Left ventricle myocardium inferior (tissue), 1 donor: ENCODE measurements around the gene LDLRAD4. TPM values are rescaled to one million over a fixed set of nuclear protein-coding genes. Genes with fewer than 3 reads are reported as not detected.

Experiments
- DNase-seq: peaks from one replicate; pipeline ENCODE4 v3.0.0-alpha.2; 2020
- H3K27ac ChIP-seq: fragments of 200-600 bp; replicated peaks from 2 replicates; pipeline ENCODE4 v1.8.0; 2021
- H3K27me3 ChIP-seq: fragments of 200-600 bp; 2 replicates; pipeline ENCODE4 v1.8.0; 2021; ENCODE audit warnings: low read depth
- H3K36me3 ChIP-seq: fragments of 200-600 bp; 2 replicates; pipeline ENCODE4 v1.8.0; 2021
- H3K4me1 ChIP-seq: fragments of 200-600 bp; 2 replicates; pipeline ENCODE4 v1.8.0; 2021
- H3K4me3 ChIP-seq: fragments of 200-600 bp; 2 replicates; pipeline ENCODE4 v1.8.0; 2021; ENCODE audit warnings: mild to moderate bottlenecking, moderate library complexity
- H3K9me3 ChIP-seq: fragments of 200-600 bp; replicated peaks from 2 replicates; pipeline ENCODE4 v1.8.0; 2021
- CTCF ChIP-seq: fragments of 200-600 bp; IDR thresholded peaks from 2 replicates; pipeline ENCODE4 v1.8.0; 2021; ENCODE audit warnings: antibody characterized with exemption, mild to moderate bottlenecking, borderline replicate concordance
- intact Hi-C: fragments of 100-400 bp; cut with micrococcal nuclease; formaldehyde crosslinking; loops from one replicate; pipeline ENCODE4 v1.11.0; 2022
- total RNA-seq: library from RNA; stranded (reverse); fragmentation: NEBNext Ultra II Directional; extraction: Animal tissue kit (Norgen Biotek cat#: 25700); gene quantifications from one replicate; pipeline ENCODE4 v1.2.1, GENCODE V29; 2021
- donor health status: DM: no; HTN: yes; CAD: no; lungs with severe emphysema.

The LDLRAD4 gene
- total RNA-seq, 1 donor from 2014 or later, result 43.3 TPM

DNA sequence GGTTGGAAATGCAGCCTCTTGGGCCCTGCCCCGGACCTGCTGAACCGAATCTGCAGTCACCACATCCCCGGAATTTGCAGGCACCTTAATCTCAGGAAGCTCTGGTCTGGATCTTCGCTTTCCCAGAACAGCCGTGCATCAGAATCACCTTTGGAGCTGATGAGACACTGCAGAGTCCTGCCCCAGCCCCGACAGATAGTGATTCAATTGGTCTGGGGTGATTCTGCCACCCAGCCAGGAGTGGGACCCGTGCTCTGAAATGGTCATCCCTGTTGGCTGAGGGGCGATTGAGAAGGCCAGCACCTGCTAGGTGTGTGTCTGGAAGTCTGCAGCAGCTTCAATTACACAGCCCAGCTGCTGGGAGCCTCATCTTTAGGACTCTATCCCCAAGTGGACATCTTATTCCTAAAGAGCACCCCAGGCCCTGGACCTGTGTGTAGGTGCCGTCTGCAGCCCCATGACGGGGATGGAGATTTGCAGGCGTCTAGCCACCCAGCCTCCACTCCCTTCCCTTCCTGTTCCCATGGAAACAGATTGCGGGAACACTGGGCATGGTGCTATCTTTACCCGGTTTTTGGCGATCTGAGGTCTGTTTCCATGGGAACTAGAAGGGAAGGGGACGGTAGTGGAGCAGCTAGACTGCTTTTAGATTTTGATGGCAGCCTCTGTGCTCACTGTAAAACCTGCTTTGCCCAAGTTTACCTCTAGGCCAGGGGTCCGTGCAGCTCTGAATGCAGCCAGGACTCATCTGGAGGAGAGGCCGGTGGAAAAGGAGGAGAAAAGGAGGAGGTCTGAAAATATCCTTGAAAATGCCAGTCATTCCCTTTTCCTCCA, 156.1 kb downstream of the LDLRAD4 start:
- Histone ChIP-seq H3K27ac (peak overlapping the region; percentile 49), H3K4me1 (peaks cover 56% of the 10 kb centered on the region), H3K27me3 (no peaks in the 10 kb centered on the region), H3K9me3 (no peaks in the 10 kb centered on the region), H3K4me3 (no peak overlapping the region), H3K36me3 (no peaks in the 10 kb centered on the region)
- no peak for DNase-seq
- intact Hi-C loops, result no loop called here
- TF ChIP-seq CTCF, result no peak

- Histone ChIP-seq H3K36me3 (no peaks in the 10 kb centered on the region), H3K4me3 (no peak overlapping the region), H3K4me1 (peaks cover 65% of the 10 kb centered on the region), H3K27me3 (no peaks in the 10 kb centered on the region), H3K27ac (peak overlapping the region; percentile 49), H3K9me3 (no peaks in the 10 kb centered on the region)
- intact Hi-C loops, result no loop called here
- peak; percentile 64 for DNase-seq
- no peak for TF ChIP-seq CTCF
Observed at GRCh38 chr18:13375302-13376255, 157.0 kb downstream of the LDLRAD4 start.

DNA sequence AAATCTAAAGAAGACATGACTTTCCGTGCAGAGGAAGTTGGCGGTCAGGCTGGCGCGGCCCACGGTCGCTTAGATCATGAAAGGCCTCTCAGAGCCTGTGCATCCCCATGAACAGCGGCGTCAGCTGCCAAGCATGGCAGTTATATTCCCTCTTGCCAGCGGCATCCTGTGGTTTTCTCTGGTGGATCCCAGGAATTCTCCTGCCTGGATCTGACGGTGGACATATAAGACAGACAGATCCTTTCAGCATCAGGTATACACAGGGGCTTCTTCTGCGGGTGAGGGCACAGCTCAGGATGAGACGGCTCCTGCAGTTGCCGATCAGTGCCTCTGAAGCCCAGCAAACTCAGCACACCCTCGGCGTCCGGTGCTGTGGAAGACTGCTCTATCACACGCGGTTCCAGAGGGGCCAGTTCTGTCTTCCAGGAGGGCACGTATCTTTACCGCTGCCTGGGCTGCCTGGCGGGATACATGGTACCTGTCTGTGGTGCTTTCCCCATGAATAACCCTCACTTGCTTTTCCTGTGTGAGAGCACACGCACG, 157.8 kb downstream of the LDLRAD4 start:
- no peak for DNase-seq
- Histone ChIP-seq H3K27ac (peak overlapping the region; percentile 61), H3K36me3 (no peaks in the 10 kb centered on the region), H3K27me3 (no peaks in the 10 kb centered on the region), H3K4me1 (peaks cover 73% of the 10 kb centered on the region), H3K4me3 (no peak overlapping the region), H3K9me3 (no peaks in the 10 kb centered on the region)
- TF ChIP-seq CTCF, result no peak
- intact Hi-C loops, result no loop called here

DNA sequence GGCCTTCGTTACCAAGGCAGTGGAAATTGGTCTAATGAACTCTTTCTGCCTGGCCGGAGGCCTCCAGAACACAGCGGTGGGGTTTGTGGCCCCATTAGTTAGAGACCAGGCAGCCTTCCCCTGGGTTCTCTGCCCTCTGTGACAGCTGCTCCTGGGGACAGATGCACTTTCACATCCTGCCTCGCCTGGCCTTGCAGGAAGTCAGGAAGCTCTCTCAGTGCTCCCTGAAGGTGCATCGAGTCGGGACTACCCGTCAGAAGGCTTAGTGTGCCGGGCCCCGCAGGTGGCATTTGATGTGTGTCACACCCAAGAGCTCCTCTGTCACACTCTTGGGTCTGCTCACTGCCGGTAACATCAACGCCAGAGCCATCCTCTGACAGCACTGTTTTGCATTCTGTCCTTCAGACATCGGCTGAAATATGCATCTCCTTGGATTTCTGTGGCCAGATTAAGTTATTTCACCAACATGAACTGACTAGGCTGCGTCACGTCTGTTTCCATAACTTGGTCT, 158.3 kb downstream of the LDLRAD4 start:
- no peak overlapping the region for H3K4me3 ChIP-seq
- H3K9me3 ChIP-seq, result no peaks in the 10 kb centered on the region
- H3K27me3 ChIP-seq, result no peaks in the 10 kb centered on the region
- intact Hi-C loops, result no loop called here
- peaks cover 75% of the 10 kb centered on the region for H3K4me1 ChIP-seq
- TF ChIP-seq CTCF, result no peak
- peak overlapping the region; percentile 61 for H3K27ac ChIP-seq
- DNase-seq, result no peak
- H3K36me3 ChIP-seq, result no peaks in the 10 kb centered on the region

- H3K27me3 ChIP-seq, result no peaks in the 10 kb centered on the region
- no peak overlapping the region for H3K4me3 ChIP-seq
- intact Hi-C loops, result no loop called here
- H3K27ac ChIP-seq, result peak overlapping the region; percentile 61
- no peak for DNase-seq
- H3K9me3 ChIP-seq, result no peaks in the 10 kb centered on the region
- H3K4me1 ChIP-seq, result peaks cover 78% of the 10 kb centered on the region
- H3K36me3 ChIP-seq, result no peaks in the 10 kb centered on the region
- TF ChIP-seq CTCF, result no peak
Observed at GRCh38 chr18:13377496-13377895, 158.9 kb downstream of the LDLRAD4 start.
